ENCODE data around the gene KNDC1. TPM values are rescaled to one million over a fixed set of nuclear protein-coding genes. Genes with fewer than 3 reads are reported as not detected.

The KNDC1 gene
- total and polyA plus RNA-seq, 2 of the 13 experiments (the other 11 are each of a cell fraction or from before 2014, with no cell fraction given) = 0.69 TPM; not detected in 1

GRCh38 chr10:133246236-133246626, 86.2 kb downstream of the KNDC1 start:
- H3K27me3 ChIP-seq (ENCODE audit: control insufficient read depth in 1 of 2, insufficient read depth in 2 of 2, low read length in 2 of 2) = peaks cover 27 to 69% of the 10 kb centered on the region in 2 experiments
- intact Hi-C loops (cut with micrococcal nuclease; ENCODE audit: unreplicated experiment) (no loop called here), in situ Hi-C loops (cut with HindIII; ENCODE audit: extremely low pct_ligation_motif_present, low pct_unique_long_range_greater_than_20kb) (no loop called here)
- H3K9me3 ChIP-seq (ENCODE audit: low read length) = no peaks in the 10 kb centered on the region
- H3K9ac ChIP-seq (ENCODE audit: insufficient read depth, low read depth, low read length) = no peak overlapping the region
- FAIRE-seq (no peak), DNase-seq (ENCODE audit: low spot score) (no peak), ATAC-seq (no peak)
- TF ChIP-seq, protein P1, sequence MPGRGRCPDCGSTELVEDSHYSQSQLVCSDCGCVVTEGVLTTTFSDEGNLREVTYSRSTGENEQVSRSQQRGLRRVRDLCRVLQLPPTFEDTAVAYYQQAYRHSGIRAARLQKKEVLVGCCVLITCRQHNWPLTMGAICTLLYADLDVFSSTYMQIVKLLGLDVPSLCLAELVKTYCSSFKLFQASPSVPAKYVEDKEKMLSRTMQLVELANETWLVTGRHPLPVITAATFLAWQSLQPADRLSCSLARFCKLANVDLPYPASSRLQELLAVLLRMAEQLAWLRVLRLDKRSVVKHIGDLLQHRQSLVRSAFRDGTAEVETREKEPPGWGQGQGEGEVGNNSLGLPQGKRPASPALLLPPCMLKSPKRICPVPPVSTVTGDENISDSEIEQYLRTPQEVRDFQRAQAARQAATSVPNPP (CRISPR knock-in tag; IDR thresholded peaks at IDR 0.05) = no peak
- TF ChIP-seq ZNF564 (CRISPR knock-in tag; IDR thresholded peaks at IDR 0.05) (no peak), MED8 (CRISPR knock-in tag; IDR thresholded peaks at IDR 0.05; ENCODE audit: insufficient replicate concordance) (no peak), ZNF784 (CRISPR knock-in tag; IDR thresholded peaks at IDR 0.05; ENCODE audit: borderline replicate concordance) (no peak), HDAC6 (IDR thresholded peaks at IDR 0.05; ENCODE audit: low read depth, low read length) (no peak), CAMTA2 (CRISPR knock-in tag; IDR thresholded peaks at IDR 0.05; ENCODE audit: borderline replicate concordance) (no peak), ZNF713 (CRISPR knock-in tag; IDR thresholded peaks at IDR 0.05) (no peak), KLF11 (CRISPR knock-in tag; IDR thresholded peaks at IDR 0.05) (no peak)
- WGBS (ENCODE audit: low lambda C conversion rate) = 35% methylated on average over 9 of the region's 12 CpGs
- H3K4me1 ChIP-seq (ENCODE audit: insufficient read depth, low read length) = peaks cover 33% of the 10 kb centered on the region
- H3K36me3 ChIP-seq (replicated peaks in 1 of 2; ENCODE audit: control insufficient read depth in 1 of 2, insufficient read depth in 2 of 2, low read length in 2 of 2) = no peaks in the 10 kb centered on the region
- ChIA-PET POLR2A (no interaction called here), CTCF (ENCODE audit: low intra/inter-chr PET ratio, low total read pairs) (no interaction called here)
- H3K4me2 ChIP-seq (ENCODE audit: low read depth, low read length) = no peak overlapping the region
- BruUV-seq (replicated peaks) = no TSS peak
- no peak overlapping the region for H2AFZ ChIP-seq (ENCODE audit: low read length)
- no peaks in the 10 kb centered on the region for H4K20me1 ChIP-seq (ENCODE audit: insufficient read depth, low read length)
- H3K79me2 ChIP-seq (ENCODE audit: insufficient read depth, low read length) = no peaks in the 10 kb centered on the region
- no peak overlapping the region for H3K27ac ChIP-seq (ENCODE audit: extremely low read length, insufficient read depth, low read length)
- no peak overlapping the region for H3K4me3 ChIP-seq (replicated peaks in 1 of 3; ENCODE audit: insufficient read depth in 1 of 3, low read depth in 2 of 3, low read length in 3 of 3)

Data from HepG2 (cell line).